BJ (cell line): ENCODE results near the gene DPYSL3. TPM values are rescaled to one million over a fixed set of nuclear protein-coding genes. Genes with fewer than 3 reads are reported as not detected.

Experiments used
- CTCF ChIA-PET: fragments of 350-600 bp; formaldehyde crosslinking; extraction: SDS; loops from one replicate; lab custom pipeline; 2021; ENCODE audit warnings: antibody characterized with exemption, inconsistent platforms; lab: Yijun Ruan, JAX
- POLR2A ChIA-PET: fragments of 300-600 bp; sonication (Branson Sonifier 250); formaldehyde crosslinking; extraction: SDS; loops from one replicate; lab custom pipeline; 2021; ENCODE audit warnings: antibody characterized with exemption; lab: Charles Lee
- DNase-seq: peaks from one replicate; pipeline ENCODE4 v3.0.0-alpha.2; 2011; ENCODE audit warnings: low read depth
- H3K27me3 ChIP-seq: 2 replicates; pipeline ENCODE4 v1.6.0; 2011; ENCODE audit warnings: low read length; ENCODE audit not compliant: control insufficient read depth, insufficient read depth
- H3K36me3 ChIP-seq: 2 replicates; pipeline ENCODE4 v1.5.1; 2011; ENCODE audit warnings: low read length; ENCODE audit not compliant: control insufficient read depth, insufficient read depth
- H3K4me3 ChIP-seq: 2 replicates; pipeline ENCODE4 v1.5.1; 2011; ENCODE audit warnings: low read depth, mild to moderate bottlenecking, control low read depth, low read length
- CTCF ChIP-seq: IDR thresholded peaks from 2 replicates; pipeline ENCODE4 v1.5.1; 2011; ENCODE audit warnings: low read depth, mild to moderate bottlenecking, control low read depth, inconsistent platforms, low read length, moderate library complexity; ENCODE audit not compliant: insufficient read depth
- polyA plus RNA-seq: library from polyadenylated mRNA; depleted of rRNA; stranded (reverse); fragments of >200 nt; gene quantifications from 2 replicates; pipeline ENCODE4 v1.2.3, GENCODE V29; 2011

DPYSL3 gene
- polyA plus RNA-seq, 1 experiment, result 49.6 TPM

- no peak for DNase-seq
- Histone ChIP-seq H3K36me3 (no peaks in the 10 kb centered on the region), H3K4me3 (no peak overlapping the region), H3K27me3 (no peaks in the 10 kb centered on the region)
- ChIA-PET CTCF (interaction anchor here (0.6 to 1.4 kb wide), 3 partner anchors 14 to 61 kb away, joined by 3 to 4 read pairs (median 3); no protein-coding TSS in a partner anchor), POLR2A (no interaction called here)
- TF ChIP-seq CTCF, result no peak
Measured at GRCh38 chr5:147515269-147515668, 5.4 kb upstream of the DPYSL3 start.

- DNase-seq, result no peak
- no peak for TF ChIP-seq CTCF
- POLR2A ChIA-PET, result no interaction called here
Measured at GRCh38 chr5:147512659-147513379, 3.0 kb upstream of the DPYSL3 start.

GRCh38 chr5:147510885-147511284, 1.0 kb upstream of the DPYSL3 start:
- CTCF ChIA-PET, result interaction anchor here (1.2 to 1.3 kb wide), 2 partner anchors 56 to 67 kb away, joined by 3 to 8 read pairs; no protein-coding TSS in a partner anchor
- no peak for TF ChIP-seq CTCF

More at GRCh38 chr5:147512659-147513379, 3.0 kb upstream of the DPYSL3 start:
- Histone ChIP-seq H3K36me3 (no peaks in the 10 kb centered on the region), H3K27me3 (no peaks in the 10 kb centered on the region), H3K4me3 (no peak overlapping the region)
- CTCF ChIA-PET, result interaction anchor here (1.3 kb wide), 1 partner anchor 48 kb away, joined by 5 read pairs; no protein-coding TSS in a partner anchor

GRCh38 chr5:147509041-147509709, 693 bp downstream of the DPYSL3 start:
- Histone ChIP-seq H3K27me3 (no peaks in the 10 kb centered on the region), H3K4me3 (peak overlapping the region; percentile 67), H3K36me3 (no peaks in the 10 kb centered on the region)
- ChIA-PET CTCF (interaction anchor here (0.9 to 2.0 kb wide), 8 partner anchors 12 to 116 kb away, joined by 3 to 8 read pairs (median 4); no protein-coding TSS in a partner anchor), POLR2A (no interaction called here)
- no peak for DNase-seq
- TF ChIP-seq CTCF, result no peak

More at GRCh38 chr5:147510885-147511284, 1.0 kb upstream of the DPYSL3 start:
- no peak overlapping the region for H3K4me3 ChIP-seq
- H3K27me3 ChIP-seq, result no peaks in the 10 kb centered on the region
- POLR2A ChIA-PET, result no interaction called here
- H3K36me3 ChIP-seq, result no peaks in the 10 kb centered on the region
- no peak for DNase-seq

GRCh38 chr5:147508711-147509040, 1.2 kb downstream of the DPYSL3 start:
- no peaks in the 10 kb centered on the region for H3K36me3 ChIP-seq

More at GRCh38 chr5:147508711-147509040, 1.2 kb downstream of the DPYSL3 start:
- peak overlapping the region; percentile 67 for H3K4me3 ChIP-seq
- H3K27me3 ChIP-seq, result no peaks in the 10 kb centered on the region
- no peak for TF ChIP-seq CTCF
- no peak for DNase-seq
- POLR2A ChIA-PET, result no interaction called here
- CTCF ChIA-PET, result interaction anchor here (0.7 to 2.0 kb wide), 8 partner anchors 12 to 115 kb away, joined by 3 to 5 read pairs (median 4); no protein-coding TSS in a partner anchor
